Measurements from ENCODE around the gene TJAP1.
A peak's percentile ranks its signal among the peaks of the same experiment; 100 is the strongest.

Gene TJAP1

DNA sequence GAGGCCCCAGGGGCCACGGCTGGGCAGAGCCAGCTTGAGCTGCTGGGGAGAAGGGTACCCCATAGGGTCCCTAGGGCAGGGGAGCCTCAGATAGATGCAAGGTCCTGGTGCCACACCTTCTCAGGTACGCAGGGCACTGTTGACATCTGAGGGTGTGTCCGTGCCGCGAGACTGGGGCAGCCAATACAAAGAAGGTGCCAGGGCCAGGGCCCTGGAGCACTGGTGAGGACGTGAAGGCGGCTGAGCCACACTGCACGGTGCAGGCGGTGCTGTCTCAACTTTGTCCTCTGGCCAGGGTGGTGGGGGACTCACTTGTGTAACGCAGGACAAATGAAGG is 33.4 kb downstream of the TJAP1 start:
- TF ChIP-seq EZH2phosphoT487 (IDR thresholded peaks at IDR 0.05; ENCODE audit: low read depth): no peak
- TF ChIP-seq, protein P1, sequence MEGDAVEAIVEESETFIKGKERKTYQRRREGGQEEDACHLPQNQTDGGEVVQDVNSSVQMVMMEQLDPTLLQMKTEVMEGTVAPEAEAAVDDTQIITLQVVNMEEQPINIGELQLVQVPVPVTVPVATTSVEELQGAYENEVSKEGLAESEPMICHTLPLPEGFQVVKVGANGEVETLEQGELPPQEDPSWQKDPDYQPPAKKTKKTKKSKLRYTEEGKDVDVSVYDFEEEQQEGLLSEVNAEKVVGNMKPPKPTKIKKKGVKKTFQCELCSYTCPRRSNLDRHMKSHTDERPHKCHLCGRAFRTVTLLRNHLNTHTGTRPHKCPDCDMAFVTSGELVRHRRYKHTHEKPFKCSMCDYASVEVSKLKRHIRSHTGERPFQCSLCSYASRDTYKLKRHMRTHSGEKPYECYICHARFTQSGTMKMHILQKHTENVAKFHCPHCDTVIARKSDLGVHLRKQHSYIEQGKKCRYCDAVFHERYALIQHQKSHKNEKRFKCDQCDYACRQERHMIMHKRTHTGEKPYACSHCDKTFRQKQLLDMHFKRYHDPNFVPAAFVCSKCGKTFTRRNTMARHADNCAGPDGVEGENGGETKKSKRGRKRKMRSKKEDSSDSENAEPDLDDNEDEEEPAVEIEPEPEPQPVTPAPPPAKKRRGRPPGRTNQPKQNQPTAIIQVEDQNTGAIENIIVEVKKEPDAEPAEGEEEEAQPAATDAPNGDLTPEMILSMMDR (IDR thresholded peaks at IDR 0.05; ENCODE audit: low read depth, low read length): no peak
- H3K4me2 ChIP-seq (ENCODE audit: low read length): peak overlapping the region; percentile 95
- H3K9ac ChIP-seq (ENCODE audit: low read length): no peak overlapping the region
- no peak overlapping the region for H3K27ac ChIP-seq (ENCODE audit: low read length)
- peaks cover 30% of the 10 kb centered on the region for H3K36me3 ChIP-seq (replicated peaks; ENCODE audit: low read depth, low read length)
- H2AFZ ChIP-seq (ENCODE audit: low read depth, low read length): no peak overlapping the region
- H3K27me3 ChIP-seq (ENCODE audit: low read depth, low read length): peaks cover 7% of the 10 kb centered on the region
- peaks cover 13% of the 10 kb centered on the region for H3K79me2 ChIP-seq (ENCODE audit: low read length)
- H4K20me1 ChIP-seq (ENCODE audit: insufficient read depth, low read length): no peaks in the 10 kb centered on the region
- peak overlapping the region; percentile 79 for H3K4me3 ChIP-seq (ENCODE audit: low read length)
- H3K9me3 ChIP-seq (ENCODE audit: insufficient read depth, low read length): no peaks in the 10 kb centered on the region
- peaks cover 20% of the 10 kb centered on the region for H3K4me1 ChIP-seq (ENCODE audit: low read length)

DNA sequence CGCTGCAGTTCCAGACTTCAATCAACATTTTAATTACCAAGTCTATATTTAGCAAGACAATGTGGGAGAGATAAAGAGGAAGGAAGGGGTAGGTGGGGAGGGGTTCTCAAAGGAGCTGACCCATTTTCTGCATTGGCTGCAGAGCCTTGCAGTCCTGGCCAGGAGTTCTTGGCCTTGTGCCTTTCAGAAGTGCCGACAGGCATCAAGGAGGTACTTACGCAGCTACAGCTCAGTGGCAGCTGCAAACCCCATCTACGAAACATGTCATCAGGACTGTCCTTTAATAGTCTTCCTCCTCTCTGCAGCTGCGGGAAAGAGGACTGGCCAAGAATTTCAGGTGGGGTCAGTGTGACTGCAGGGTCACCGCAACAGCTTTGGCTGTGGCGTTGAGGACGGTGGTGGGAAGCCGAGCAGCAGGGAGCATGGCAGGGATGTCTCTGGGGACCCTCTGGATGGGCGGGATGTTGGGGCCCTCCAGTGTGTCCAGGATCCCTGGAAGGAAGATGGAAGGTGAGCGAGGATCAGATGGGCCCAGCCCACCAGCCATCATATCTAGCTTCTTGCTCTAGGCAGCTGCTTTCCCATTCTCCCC is 34.5 kb downstream of the TJAP1 start:
- Histone ChIP-seq H3K27ac (ENCODE audit: low read length) (no peak overlapping the region), H3K9me3 (ENCODE audit: insufficient read depth, low read length) (no peaks in the 10 kb centered on the region), H3K27me3 (ENCODE audit: low read depth, low read length) (peaks cover 7% of the 10 kb centered on the region), H3K4me2 (ENCODE audit: low read length) (no peak overlapping the region), H3K4me3 (ENCODE audit: low read length) (no peak overlapping the region), H4K20me1 (ENCODE audit: insufficient read depth, low read length) (no peaks in the 10 kb centered on the region), H3K4me1 (ENCODE audit: low read length) (peaks cover 22% of the 10 kb centered on the region), H3K79me2 (ENCODE audit: low read length) (peaks cover 23% of the 10 kb centered on the region), H2AFZ (ENCODE audit: low read depth, low read length) (no peak overlapping the region), H3K36me3 (replicated peaks; ENCODE audit: low read depth, low read length) (peaks cover 30% of the 10 kb centered on the region), H3K9ac (ENCODE audit: low read length) (no peak overlapping the region)
- TF ChIP-seq, protein P1 (IDR thresholded peaks at IDR 0.05; ENCODE audit: low read depth, low read length): no peak
- no peak for TF ChIP-seq EZH2phosphoT487 (IDR thresholded peaks at IDR 0.05; ENCODE audit: low read depth)

DNA sequence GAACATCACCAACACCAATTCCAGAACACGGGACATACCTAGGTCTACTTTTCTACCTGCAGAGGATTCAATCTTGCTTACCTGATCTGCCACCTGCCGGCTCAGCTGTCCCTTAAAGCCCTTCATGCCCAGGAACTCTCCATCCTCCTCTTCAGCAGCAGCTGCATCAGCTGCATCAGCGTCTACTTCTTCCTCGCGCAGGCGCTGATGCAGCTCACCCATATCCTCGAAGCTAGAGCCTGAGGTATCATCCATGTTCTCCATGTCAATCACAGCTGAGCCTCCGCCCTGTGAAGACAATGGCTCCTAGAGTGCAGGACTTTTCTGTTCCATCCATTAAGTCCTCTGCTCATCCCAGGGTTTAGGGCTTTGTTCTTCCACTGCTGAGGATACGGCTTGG is 38.4 kb downstream of the TJAP1 start:
- Histone ChIP-seq H3K79me2 (ENCODE audit: low read length) (peaks cover 54% of the 10 kb centered on the region), H4K20me1 (ENCODE audit: insufficient read depth, low read length) (peaks cover 6% of the 10 kb centered on the region; the same call in 1 of the 2 replicates), H3K4me2 (ENCODE audit: low read length) (peak overlapping the region; percentile 71), H3K4me3 (ENCODE audit: low read length) (peak overlapping the region; percentile 84), H3K4me1 (ENCODE audit: low read length) (peaks cover 19% of the 10 kb centered on the region), H3K36me3 (replicated peaks; ENCODE audit: low read depth, low read length) (peaks cover 50% of the 10 kb centered on the region), H3K27ac (ENCODE audit: low read length) (peak overlapping the region; percentile 56; the same call in 1 of the 2 replicates), H3K9ac (ENCODE audit: low read length) (peak overlapping the region; percentile 94), H2AFZ (ENCODE audit: low read depth, low read length) (no peak overlapping the region), H3K9me3 (ENCODE audit: insufficient read depth, low read length) (no peaks in the 10 kb centered on the region), H3K27me3 (ENCODE audit: low read depth, low read length) (no peaks in the 10 kb centered on the region)
- TF ChIP-seq EZH2phosphoT487 (IDR thresholded peaks at IDR 0.05; ENCODE audit: low read depth): no peak
- TF ChIP-seq, protein P1 (IDR thresholded peaks at IDR 0.05; ENCODE audit: low read depth, low read length): no peak

DNA sequence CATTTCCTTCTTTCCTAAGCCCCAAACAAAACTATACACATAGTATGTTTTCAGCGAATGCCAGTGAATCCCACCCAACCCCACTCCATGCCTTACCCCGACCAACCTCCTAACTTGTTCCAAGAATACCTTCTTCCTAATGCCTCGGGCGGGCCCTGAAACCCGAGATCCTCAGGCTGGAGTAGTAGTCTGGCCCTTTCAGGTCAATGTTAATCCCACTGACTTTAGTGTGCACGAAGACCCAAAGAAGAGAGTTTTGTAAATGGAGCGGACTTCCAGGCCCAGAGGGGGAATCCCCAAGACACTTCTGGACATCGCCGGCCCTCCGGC is 39.0 kb downstream of the TJAP1 start:
- TF ChIP-seq, protein P1 (IDR thresholded peaks at IDR 0.05; ENCODE audit: low read depth, low read length): no peak
- no peak for TF ChIP-seq EZH2phosphoT487 (IDR thresholded peaks at IDR 0.05; ENCODE audit: low read depth)
- Histone ChIP-seq H3K27ac (ENCODE audit: low read length) (peak overlapping the region; percentile 56), H3K79me2 (ENCODE audit: low read length) (peaks cover 54% of the 10 kb centered on the region)

More for the DNA sequence above, 39.0 kb downstream of the TJAP1 start:
- Histone ChIP-seq H2AFZ (ENCODE audit: low read depth, low read length) (peak overlapping the region; percentile 70), H3K36me3 (replicated peaks; ENCODE audit: low read depth, low read length) (peaks cover 54% of the 10 kb centered on the region), H3K4me2 (ENCODE audit: low read length) (peak overlapping the region; percentile 71), H3K9me3 (ENCODE audit: insufficient read depth, low read length) (no peaks in the 10 kb centered on the region), H4K20me1 (ENCODE audit: insufficient read depth, low read length) (peaks cover 6% of the 10 kb centered on the region; the same call in 1 of the 2 replicates), H3K9ac (ENCODE audit: low read length) (peak overlapping the region; percentile 94), H3K27me3 (ENCODE audit: low read depth, low read length) (no peaks in the 10 kb centered on the region), H3K4me1 (ENCODE audit: low read length) (peaks cover 19% of the 10 kb centered on the region), H3K4me3 (ENCODE audit: low read length) (peak overlapping the region; percentile 84)
